SK-N-SH treated with all-trans-retinoic acid at 6 μM for 48 hours (cell line): ENCODE data around the gene USP48.
"Not testable (repeated sequence)": the region's sequence is repeated elsewhere in the genome, so short reads cannot be mapped to it uniquely, and the experiment has no call there.

Experiments used
- ATAC-seq: fragments of 200-7000 bp; cut with Tn5 transposase; 3 replicates; pipeline ENCODE4 v1.9.1; 2020; ENCODE audit warnings: mild to moderate bottlenecking, moderate library complexity
- ARNTL ChIP-seq: fragments of 450-650 bp; formaldehyde crosslinking; IDR thresholded peaks from 2 replicates; pipeline ENCODE4 v1.5.0; 2020; ENCODE audit warnings: low read depth, mild to moderate bottlenecking, moderate library complexity, borderline replicate concordance
- CREB5 ChIP-seq: fragments of 250-450 bp; sonication (Bioruptor Pico); IDR thresholded peaks from 2 replicates; pipeline ENCODE4 v1.5.1; 2020; ENCODE audit warnings: low read depth, mild to moderate bottlenecking, moderate library complexity
- CSDC2 ChIP-seq: fragments of 250-450 bp; sonication (Bioruptor Pico); IDR thresholded peaks from 2 replicates; pipeline ENCODE4 v1.5.0; 2020; ENCODE audit warnings: mild to moderate bottlenecking, moderate library complexity
- CSRNP3 ChIP-seq: fragments of 250-450 bp; sonication (Bioruptor Pico); IDR thresholded peaks from 2 replicates; pipeline ENCODE4 v1.5.1; 2021; ENCODE audit warnings: mild to moderate bottlenecking, moderate library complexity
- ESRRG ChIP-seq: fragments of 250-450 bp; sonication (Bioruptor Pico); IDR thresholded peaks from 2 replicates; pipeline ENCODE4 v1.6.1; 2021; ENCODE audit warnings: mild to moderate bottlenecking
- GLIS3 ChIP-seq: fragments of 250-450 bp; sonication (Bioruptor Pico); IDR thresholded peaks from 2 replicates; pipeline ENCODE4 v1.5.0; 2020; ENCODE audit warnings: mild to moderate bottlenecking, moderate library complexity
- ISL1 ChIP-seq: fragments of 250-450 bp; sonication (Bioruptor Pico); IDR thresholded peaks from 2 replicates; pipeline ENCODE4 v2.1.2; 2022; ENCODE audit warnings: mild to moderate bottlenecking, moderate library complexity
- OSR1 ChIP-seq: fragments of 250-450 bp; sonication (Bioruptor Pico); IDR thresholded peaks from 2 replicates; pipeline ENCODE4 v1.8.0; 2022; ENCODE audit warnings: moderate library complexity, mild to moderate bottlenecking, inconsistent platforms
- POU6F1 ChIP-seq: fragments of 250-450 bp; sonication (Bioruptor Pico); IDR thresholded peaks from 2 replicates; pipeline ENCODE4 v1.8.0; 2021; ENCODE audit warnings: low read depth, mild to moderate bottlenecking, moderate library complexity, borderline replicate concordance
- PPARA ChIP-seq: fragments of 250-450 bp; sonication (Bioruptor Pico); IDR thresholded peaks from 2 replicates; pipeline ENCODE4 v1.5.0; 2020; ENCODE audit warnings: mild to moderate bottlenecking, borderline replicate concordance
- RARB ChIP-seq: fragments of 250-450 bp; sonication (Bioruptor Pico); IDR thresholded peaks from 2 replicates; pipeline ENCODE4 v1.8.0; 2021; ENCODE audit warnings: mild to moderate bottlenecking, moderate library complexity
- SNAI2 ChIP-seq: fragments of 250-450 bp; sonication (Bioruptor Pico); IDR thresholded peaks from 2 replicates; pipeline ENCODE4 v1.5.0; 2020; ENCODE audit warnings: mild to moderate bottlenecking, moderate library complexity
- TCF4 ChIP-seq: fragments of 250-450 bp; sonication (Bioruptor Pico); IDR thresholded peaks from 2 replicates; pipeline ENCODE4 v1.8.0; 2021; ENCODE audit warnings: mild to moderate bottlenecking, moderate library complexity, borderline replicate concordance
- TSHZ2 ChIP-seq: fragments of 250-450 bp; sonication (Bioruptor Pico); IDR thresholded peaks from 2 replicates; pipeline ENCODE4 v1.5.0; 2020; ENCODE audit warnings: mild to moderate bottlenecking, moderate library complexity
- ZC3H10 ChIP-seq: fragments of 250-450 bp; sonication (Bioruptor Pico); IDR thresholded peaks from 2 replicates; pipeline ENCODE4 v1.5.1; 2021; ENCODE audit warnings: mild to moderate bottlenecking, moderate library complexity
- ZFP3 ChIP-seq: fragments of 250-450 bp; sonication (Bioruptor Pico); IDR thresholded peaks from 2 replicates; pipeline ENCODE4 v1.5.0; 2020; ENCODE audit warnings: mild to moderate bottlenecking, moderate library complexity
- ZFP30 ChIP-seq: fragments of 450-650 bp; formaldehyde crosslinking; IDR thresholded peaks from 2 replicates; pipeline ENCODE4 v1.5.0; 2022; ENCODE audit warnings: mild to moderate bottlenecking, moderate library complexity
- ZNF565 ChIP-seq: fragments of 450-650 bp; formaldehyde crosslinking; conservative IDR thresholded peaks from 2 replicates; pipeline ENCODE4 v1.5.0; 2020; ENCODE audit warnings: low read depth, mild to moderate bottlenecking, moderate library complexity
- ZNF70 ChIP-seq: fragments of 450-650 bp; formaldehyde crosslinking; IDR thresholded peaks from 2 replicates; pipeline ENCODE4 v1.5.0; 2020; ENCODE audit warnings: mild to moderate bottlenecking, moderate library complexity
- ZNF8 ChIP-seq: fragments of 450-650 bp; formaldehyde crosslinking; IDR thresholded peaks from 2 replicates; pipeline ENCODE4 v1.5.0; 2020; ENCODE audit warnings: mild to moderate bottlenecking, moderate library complexity

The USP48 gene

GRCh38 chr1:21773585-21773984, 9.4 kb downstream of the USP48 start (continued):
- TF ChIP-seq CSRNP3 (CRISPR knock-in tag) (no peak), OSR1 (no peak), ZNF70 (CRISPR knock-in tag) (no peak), TCF4 (no peak), GLIS3 (CRISPR knock-in tag) (no peak), ARNTL (CRISPR knock-in tag) (no peak)

GRCh38 chr1:21771672-21772071, 11.3 kb downstream of the USP48 start:
- not testable (repeated sequence) for ATAC-seq

- ATAC-seq, result not testable (repeated sequence)
These were observed 12.3 kb downstream of the USP48 start for GRCh38 chr1:21770602-21771001.

- ATAC-seq, result no peak
- TF ChIP-seq PPARA (CRISPR knock-in tag) (no peak), ZNF565 (no peak), RARB (CRISPR knock-in tag) (no peak), TSHZ2 (no peak), CSRNP3 (CRISPR knock-in tag) (no peak), SNAI2 (CRISPR knock-in tag) (no peak), ZFP30 (CRISPR knock-in tag) (no peak), TCF4 (no peak), GLIS3 (CRISPR knock-in tag) (no peak)
These were observed 12.7 kb downstream of the USP48 start for GRCh38 chr1:21770201-21770600.

- not testable (repeated sequence) for ATAC-seq
These were observed 15.8 kb downstream of the USP48 start for GRCh38 chr1:21767106-21767505.

GRCh38 chr1:21766210-21766609, 16.7 kb downstream of the USP48 start:
- TF ChIP-seq ISL1 (no peak), RARB (CRISPR knock-in tag) (no peak), ZC3H10 (CRISPR knock-in tag) (no peak), ARNTL (CRISPR knock-in tag) (no peak), CSRNP3 (CRISPR knock-in tag) (no peak), ZNF70 (CRISPR knock-in tag) (no peak), ZNF8 (CRISPR knock-in tag) (no peak), POU6F1 (CRISPR knock-in tag) (no peak), CREB5 (no peak), PPARA (CRISPR knock-in tag) (no peak), ESRRG (CRISPR knock-in tag) (no peak), TCF4 (no peak), ZFP3 (CRISPR knock-in tag) (no peak), CSDC2 (no peak), ZFP30 (CRISPR knock-in tag) (no peak)
- no peak for ATAC-seq
